Esophagus muscularis mucosa (tissue), 4 donors: ENCODE results near the gene TAPT1. TPM values are rescaled to one million over a fixed set of nuclear protein-coding genes. Genes with fewer than 3 reads are reported as not detected.

Experiments
- DNase-seq: peaks from one replicate; pipeline ENCODE4 v3.0.0-alpha.2; 2017; ENCODE audit errors: extremely low spot score
- H3K27ac ChIP-seq, 4 donors: fragments of 200-600 bp; sonication (generic); replicated peaks in 1 of 4; 1 replicate in 3 of 4; 2 replicates in 1 of 4; pipeline ENCODE4 v1.5.1; 2016 to 2019; ENCODE audit warnings: mild to moderate bottlenecking in 1 of 4
- H3K27me3 ChIP-seq, 4 donors: fragments of 200-600 bp; sonication (generic); one replicate each; pipeline versions ENCODE4 v1.5.1 to v1.6.0; 2016 to 2019
- H3K36me3 ChIP-seq, 4 donors: fragments of 200-600 bp; sonication (generic); one replicate each; pipeline ENCODE4 v1.5.1; 2016 to 2019
- H3K4me1 ChIP-seq, 4 donors: fragments of 200-600 bp; sonication (generic); one replicate each; pipeline ENCODE4 v1.5.1; 2016 to 2019
- H3K4me3 ChIP-seq, 4 donors: fragments of 200-600 bp; sonication (generic); 1 replicate in 2 of 4; 2 replicates in 2 of 4; pipeline ENCODE4 v1.5.1; 2016 to 2019; ENCODE audit warnings: mild to moderate bottlenecking in 4 of 4, moderate library complexity in 1 of 4
- H3K9me3 ChIP-seq, 4 donors: fragments of 200-600 bp; sonication (generic); 1 replicate in 3 of 4; 2 replicates in 1 of 4; pipeline ENCODE4 v1.5.1; 2016 to 2019
- CTCF ChIP-seq, 3 experiments: fragments of 200-600 bp in 2 of 3; fragments of 450-650 bp in 1 of 3; sonication (generic) in 2 of 3; IDR thresholded peaks; one replicate each; pipeline ENCODE4 v1.5.1; 2017 to 2019; ENCODE audit warnings: antibody characterized with exemption in 3 of 3, mild to moderate bottlenecking in 2 of 3, moderate library complexity in 1 of 3
- EP300 ChIP-seq: sonication (generic); formaldehyde crosslinking; IDR thresholded peaks from one replicate; pipeline ENCODE4 v1.6.1; 2017; ENCODE audit warnings: antibody characterized with exemption
- POLR2A ChIP-seq: fragments of 450-650 bp; IDR thresholded peaks from one replicate; pipeline ENCODE4 v1.6.1; 2017; ENCODE audit warnings: antibody characterized with exemption, moderate library complexity, mild to moderate bottlenecking, low read depth
- POLR2AphosphoS5 ChIP-seq, 2 donors: sonication (generic); formaldehyde crosslinking; IDR thresholded peaks; one replicate each; pipeline ENCODE4 v1.6.1; 2017; ENCODE audit warnings: antibody characterized with exemption in 2 of 2
- WGBS: methylation state at CpG from one replicate; pipeline ENCODE4 v1.1.5; 2018; 5-methylcytosine and 5-hydroxymethylcytosine counted together
- intact Hi-C: fragments of 100-400 bp; cut with DNase I; formaldehyde crosslinking; loops from one replicate; pipeline ENCODE4 v1.15.1; 2023
- total RNA-seq, 4 donors: library from RNA; depleted of rRNA; stranded (reverse); fragments of >200 nt; gene quantifications; one replicate each; pipeline versions ENCODE4 v1.1.0 to v1.2.1, GENCODE V29; 2016

TAPT1 gene
- total RNA-seq, 4 donors from 2014 or later, result 18.1 to 27.4 (median 21.6) TPM

DNA sequence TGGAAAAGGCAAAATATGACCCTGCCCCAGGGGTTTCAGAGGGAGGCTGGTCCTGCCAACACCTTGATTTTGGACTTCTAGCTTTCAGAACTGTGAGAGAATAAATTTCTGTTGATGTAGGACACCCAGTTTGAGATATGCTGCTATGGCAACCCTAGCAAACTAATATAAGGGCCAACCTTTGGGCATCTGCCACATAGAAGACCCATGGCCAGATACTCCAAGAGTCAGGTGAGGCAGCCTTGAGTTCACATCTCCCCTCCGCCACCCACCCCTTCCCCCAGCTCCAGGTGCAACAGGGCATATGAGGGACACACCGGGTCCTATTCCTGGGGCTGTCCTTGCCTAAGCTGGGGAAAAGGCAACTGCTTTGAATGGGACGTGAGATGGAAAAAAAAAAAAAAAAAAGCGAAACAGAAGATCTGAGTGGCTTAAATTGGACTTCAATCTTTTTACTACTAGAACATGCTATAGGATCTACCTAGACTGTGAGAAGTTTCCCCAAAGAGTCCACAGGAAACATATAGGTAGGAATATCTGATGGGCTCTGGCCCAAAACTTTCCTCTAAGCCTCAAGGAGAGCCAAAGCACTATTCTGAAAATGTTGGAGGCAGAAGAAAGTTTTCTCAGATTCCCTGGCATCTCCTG, 85.9 kb downstream of the TAPT1 start:
- Histone ChIP-seq H3K27me3 (no peaks in the 10 kb centered on the region), H3K4me3 (no peak overlapping the region), H3K27ac (no peak overlapping the region), H3K4me1 (peaks cover 0 to 9% (median 0%) of the 10 kb centered on the region in 4 donors), H3K36me3 (no peaks in the 10 kb centered on the region), H3K9me3 (peaks cover 0 to 9% (median 4%) of the 10 kb centered on the region in 4 donors)
- TF ChIP-seq CTCF (IDR thresholded peaks at IDR 0.05), result no peak
- no peak for TF ChIP-seq POLR2AphosphoS5 (IDR thresholded peaks at IDR 0.05)
- TF ChIP-seq POLR2A, result no peak
- TF ChIP-seq EP300, result no peak
- DNase-seq, result no peak
- 84% methylated on average over 4 of the region's 4 CpGs for WGBS
- intact Hi-C loops, result no loop called here

GRCh38 chr4:16139066-16139945, 87.0 kb downstream of the TAPT1 start:
- TF ChIP-seq EP300 (no peak), CTCF (IDR thresholded peaks at IDR 0.05) (no peak), POLR2AphosphoS5 (IDR thresholded peaks at IDR 0.05) (no peak), POLR2A (no peak)
- no peaks in the 10 kb centered on the region for H3K27me3 ChIP-seq
- H3K4me1 ChIP-seq, result peaks cover 0 to 9% (median 0%) of the 10 kb centered on the region in 4 donors
- H3K27ac ChIP-seq, result no peak overlapping the region
- no peak for DNase-seq
- 96% methylated on average over 8 of the region's 8 CpGs for WGBS
- H3K4me3 ChIP-seq, result no peak overlapping the region
- no peaks in the 10 kb centered on the region for H3K36me3 ChIP-seq
- intact Hi-C loops, result no loop called here
- no peaks in the 10 kb centered on the region for H3K9me3 ChIP-seq

DNA sequence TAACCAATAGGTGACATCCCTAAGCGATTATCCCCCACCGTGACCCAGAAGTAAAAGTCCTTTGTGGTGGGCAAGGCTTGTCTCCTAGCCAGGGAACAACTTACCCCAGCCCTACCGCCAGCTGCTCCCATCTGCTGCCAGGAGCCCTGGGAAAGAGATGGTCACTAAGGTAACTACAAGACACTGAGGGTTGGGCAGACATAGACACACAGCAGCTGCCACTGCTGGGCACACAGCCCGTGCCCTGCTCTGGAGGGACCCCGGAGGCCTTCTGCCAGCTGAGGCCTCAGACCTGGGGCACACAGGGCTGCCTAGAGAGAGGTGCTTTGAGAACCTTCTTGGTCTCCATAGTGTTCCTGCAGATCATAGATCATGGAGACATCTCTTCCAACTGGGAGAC, 89.4 kb downstream of the TAPT1 start:
- Histone ChIP-seq H3K4me1 (peaks cover 0 to 9% (median 0%) of the 10 kb centered on the region in 4 donors), H3K4me3 (no peak overlapping the region), H3K36me3 (no peaks in the 10 kb centered on the region), H3K9me3 (no peaks in the 10 kb centered on the region), H3K27me3 (no peaks in the 10 kb centered on the region), H3K27ac (no peak overlapping the region)
- TF ChIP-seq POLR2AphosphoS5 (IDR thresholded peaks at IDR 0.05), result no peak
- no peak for TF ChIP-seq POLR2A
- no peak for TF ChIP-seq CTCF (IDR thresholded peaks at IDR 0.05)
- TF ChIP-seq EP300, result no peak
- WGBS, result 98% methylated on average over 5 of the region's 5 CpGs
- DNase-seq, result no peak
- intact Hi-C loops, result no loop called here

DNA sequence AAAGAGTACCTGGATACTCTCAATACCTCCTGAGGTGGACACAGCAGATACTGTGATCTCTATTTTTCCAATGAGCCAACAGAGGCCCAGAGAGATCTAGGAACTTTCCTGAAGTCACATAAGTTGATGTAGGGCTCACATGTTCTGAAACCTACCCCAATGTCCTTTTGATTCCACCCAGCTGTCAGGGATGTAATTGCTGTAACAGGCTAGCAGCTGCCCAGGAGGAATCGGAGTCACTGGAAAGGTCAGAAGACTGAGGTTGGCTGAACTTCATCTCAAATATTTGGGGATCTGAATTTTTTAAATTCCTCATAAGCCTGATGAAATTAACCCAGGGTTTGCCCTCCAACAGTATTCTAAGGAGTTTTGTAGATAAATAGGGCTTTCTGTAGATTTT, 90.0 kb downstream of the TAPT1 start:
- DNase-seq, result no peak
- Histone ChIP-seq H3K27me3 (no peaks in the 10 kb centered on the region), H3K27ac (no peak overlapping the region), H3K4me1 (peaks cover 0 to 9% (median 0%) of the 10 kb centered on the region in 4 donors), H3K4me3 (no peak overlapping the region), H3K9me3 (no peaks in the 10 kb centered on the region), H3K36me3 (no peaks in the 10 kb centered on the region)
- intact Hi-C loops, result no loop called here
- no peak for TF ChIP-seq POLR2AphosphoS5 (IDR thresholded peaks at IDR 0.05)
- 71% methylated on average over 1 of the region's 1 CpG for WGBS

- Histone ChIP-seq H3K36me3 (no peaks in the 10 kb centered on the region), H3K27me3 (no peaks in the 10 kb centered on the region), H3K27ac (no peak overlapping the region), H3K9me3 (no peaks in the 10 kb centered on the region), H3K4me1 (no peaks in the 10 kb centered on the region), H3K4me3 (no peak overlapping the region)
- WGBS, result 88% methylated on average over 1 of the region's 1 CpG
- TF ChIP-seq CTCF (IDR thresholded peaks at IDR 0.05), result no peak
- no peak for TF ChIP-seq EP300
- no peak for TF ChIP-seq POLR2A
- TF ChIP-seq POLR2AphosphoS5 (IDR thresholded peaks at IDR 0.05), result no peak
- DNase-seq, result no peak
- intact Hi-C loops, result no loop called here
Measured at GRCh38 chr4:16133406-16133805, 92.9 kb downstream of the TAPT1 start.
